Thyroid gland (tissue), 4 donors: ENCODE results near the gene DNAH12. TPM values are rescaled to one million over a fixed set of nuclear protein-coding genes. Genes with fewer than 3 reads are reported as not detected.

Source experiments
- DNase-seq, 2 donors: peaks; one replicate each; pipeline ENCODE4 v3.0.0-alpha.2; 2019
- H3K27ac ChIP-seq, 3 donors: fragments of 200-600 bp; sonication (generic); 1 replicate in 2 of 3; 2 replicates in 1 of 3; pipeline ENCODE4 v1.5.1; 2016 to 2019; ENCODE audit warnings: mild to moderate bottlenecking in 1 of 3, moderate library complexity in 1 of 3
- H3K27me3 ChIP-seq: fragments of 200-600 bp; sonication (generic); one replicate; pipeline ENCODE4 v1.5.1; 2019
- H3K36me3 ChIP-seq, 2 donors: fragments of 200-600 bp; sonication (generic); one replicate each; pipeline ENCODE4 v1.5.1; 2016 to 2019
- H3K4me1 ChIP-seq, 2 donors: fragments of 200-600 bp; sonication (generic); one replicate each; pipeline ENCODE4 v1.5.1; 2017 to 2019
- H3K4me3 ChIP-seq, 3 donors: fragments of 200-600 bp; sonication (generic); replicated peaks in 1 of 3; 1 replicate in 2 of 3; 2 replicates in 1 of 3; pipeline ENCODE4 v1.5.1; 2016; ENCODE audit warnings: mild to moderate bottlenecking in 1 of 3
- H3K9me3 ChIP-seq: fragments of 200-600 bp; sonication (generic); one replicate; pipeline ENCODE4 v1.5.1; 2017
- POLR2A ChIP-seq, 2 donors: fragments of 450-650 bp; IDR thresholded peaks; one replicate each; pipeline ENCODE4 v1.6.1; 2017; ENCODE audit warnings: antibody characterized with exemption in 2 of 2, mild to moderate bottlenecking in 2 of 2, moderate library complexity in 1 of 2
- WGBS, 2 donors: methylation state at CpG; one replicate each; pipeline ENCODE4 v1.1.5; 2017; 5-methylcytosine and 5-hydroxymethylcytosine counted together
- intact Hi-C: fragments of 100-400 bp; cut with DNase I; formaldehyde crosslinking; loops from one replicate; pipeline ENCODE4 v1.15.1; 2023
- total RNA-seq, 4 donors: library from RNA; depleted of rRNA; stranded (reverse); fragments of >200 nt; gene quantifications; one replicate each; pipeline ENCODE4 v1.2.3, GENCODE V29; 2016
- TF ChIP-seq, protein P1 (sequence below), 6 experiments: fragments of 200-600 bp in 3 of 6; fragments of 450-650 bp in 3 of 6; sonication (generic) in 3 of 6; IDR thresholded peaks; one replicate each; pipeline ENCODE4 v1.5.1; 2016 to 2019; ENCODE audit warnings: antibody characterized with exemption in 6 of 6, mild to moderate bottlenecking in 2 of 6, inconsistent platforms in 1 of 6, moderate library complexity in 1 of 6

The DNAH12 gene
- total RNA-seq, result under 1 TPM; 0.04 to 0.98 (median 0.19) TPM

- no peaks in the 10 kb centered on the region for H3K36me3 ChIP-seq
- H3K9me3 ChIP-seq, result no peaks in the 10 kb centered on the region
- intact Hi-C loops, result no loop called here
- 8 to 12% methylated on average over 20 of the region's 20 CpGs for WGBS, 2 donors
- DNase-seq, result peak; percentile 82 to 86
- no peaks in the 10 kb centered on the region for H3K27me3 ChIP-seq
- peaks cover 5 to 10% of the 10 kb centered on the region in 2 donors for H3K4me1 ChIP-seq
- peak within 1 kb of the TSS in 2 of 3 donors; percentile 36 to 37 for H3K27ac ChIP-seq
- no peak for TF ChIP-seq POLR2A (IDR thresholded peaks at IDR 0.05)
- TF ChIP-seq, protein P1, sequence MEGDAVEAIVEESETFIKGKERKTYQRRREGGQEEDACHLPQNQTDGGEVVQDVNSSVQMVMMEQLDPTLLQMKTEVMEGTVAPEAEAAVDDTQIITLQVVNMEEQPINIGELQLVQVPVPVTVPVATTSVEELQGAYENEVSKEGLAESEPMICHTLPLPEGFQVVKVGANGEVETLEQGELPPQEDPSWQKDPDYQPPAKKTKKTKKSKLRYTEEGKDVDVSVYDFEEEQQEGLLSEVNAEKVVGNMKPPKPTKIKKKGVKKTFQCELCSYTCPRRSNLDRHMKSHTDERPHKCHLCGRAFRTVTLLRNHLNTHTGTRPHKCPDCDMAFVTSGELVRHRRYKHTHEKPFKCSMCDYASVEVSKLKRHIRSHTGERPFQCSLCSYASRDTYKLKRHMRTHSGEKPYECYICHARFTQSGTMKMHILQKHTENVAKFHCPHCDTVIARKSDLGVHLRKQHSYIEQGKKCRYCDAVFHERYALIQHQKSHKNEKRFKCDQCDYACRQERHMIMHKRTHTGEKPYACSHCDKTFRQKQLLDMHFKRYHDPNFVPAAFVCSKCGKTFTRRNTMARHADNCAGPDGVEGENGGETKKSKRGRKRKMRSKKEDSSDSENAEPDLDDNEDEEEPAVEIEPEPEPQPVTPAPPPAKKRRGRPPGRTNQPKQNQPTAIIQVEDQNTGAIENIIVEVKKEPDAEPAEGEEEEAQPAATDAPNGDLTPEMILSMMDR (IDR thresholded peaks at IDR 0.05), result no peak
- peak within 1 kb of the TSS in 2 of 3 donors; percentile 14 to 28 for H3K4me3 ChIP-seq
These were observed at the start of gene DNAH12 for GRCh38 chr3:57544181-57545125. Gene DNAH12 (minus strand): TSS chr3:57544344. CDS start chr3:57542870, 1,474 bp downstream.

DNA sequence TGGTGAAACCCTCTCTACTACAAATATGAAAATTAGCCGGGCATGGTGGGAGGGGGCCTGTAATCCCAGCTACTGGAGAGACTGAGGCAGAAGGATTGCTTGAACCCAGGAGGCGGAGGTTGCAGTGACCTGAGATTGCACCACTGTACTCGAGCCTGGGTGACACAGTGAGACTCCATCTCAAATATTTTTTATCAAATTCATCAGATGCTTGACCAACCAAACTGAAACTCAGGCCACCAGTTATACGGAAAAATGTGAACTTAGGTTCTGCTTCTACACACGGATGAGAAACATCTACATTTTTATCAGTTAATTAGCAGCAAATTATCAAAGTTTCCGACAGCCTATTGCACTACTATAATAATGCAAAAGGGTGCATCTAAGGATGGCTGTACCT lies 48.2 kb upstream of the DNAH12 start:
- Histone ChIP-seq H3K4me1 (peaks cover 30 to 31% of the 10 kb centered on the region in 2 donors), H3K9me3 (no peaks in the 10 kb centered on the region), H3K27me3 (no peaks in the 10 kb centered on the region), H3K36me3 (no peaks in the 10 kb centered on the region), H3K4me3 (no peak overlapping the region), H3K27ac (no peak overlapping the region)
- 80% methylated on average over 6 of the region's 6 CpGs for WGBS, 2 donors
- intact Hi-C loops, result no loop called here
- no peak for DNase-seq
- TF ChIP-seq, protein P1 (IDR thresholded peaks at IDR 0.05), result no peak
- TF ChIP-seq POLR2A (IDR thresholded peaks at IDR 0.05), result no peak

GRCh38 chr3:57587905-57588304 lies 43.8 kb upstream of the DNAH12 start:
- intact Hi-C loops, result no loop called here
- H3K4me3 ChIP-seq, result no peak overlapping the region
- WGBS, 2 donors, result 88 to 91% methylated on average over 2 of the region's 2 CpGs
- no peaks in the 10 kb centered on the region for H3K9me3 ChIP-seq
- H3K27ac ChIP-seq, result no peak overlapping the region
- H3K27me3 ChIP-seq, result no peaks in the 10 kb centered on the region
- H3K36me3 ChIP-seq, result no peaks in the 10 kb centered on the region
- no peak for DNase-seq
- peaks cover 7 to 18% of the 10 kb centered on the region in 2 donors for H3K4me1 ChIP-seq
- TF ChIP-seq, protein P1 (IDR thresholded peaks at IDR 0.05), result no peak
- no peak for TF ChIP-seq POLR2A (IDR thresholded peaks at IDR 0.05)

DNA sequence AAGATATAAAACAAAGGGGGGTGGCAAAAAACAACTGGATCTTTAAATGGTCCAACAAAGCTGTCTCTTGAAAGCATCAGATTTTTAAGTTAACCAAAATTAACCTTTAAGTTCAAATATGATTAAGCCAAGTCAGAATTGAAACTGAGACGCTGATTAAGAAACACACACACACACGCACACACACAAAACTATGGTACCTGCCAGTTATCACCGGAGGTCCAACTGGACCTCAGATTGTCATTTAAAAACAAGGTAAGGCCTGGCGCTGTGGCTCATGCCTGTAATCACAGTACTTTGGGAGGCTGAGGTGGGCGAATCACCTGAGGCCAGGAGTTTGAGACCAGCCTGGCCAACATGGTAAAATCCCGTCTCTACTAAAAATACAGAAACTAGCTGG lies 42.6 kb upstream of the DNAH12 start:
- Histone ChIP-seq H3K27ac (no peak overlapping the region), H3K27me3 (no peaks in the 10 kb centered on the region), H3K4me1 (peaks cover 3 to 13% of the 10 kb centered on the region in 2 donors), H3K9me3 (no peaks in the 10 kb centered on the region), H3K36me3 (no peaks in the 10 kb centered on the region), H3K4me3 (no peak overlapping the region)
- intact Hi-C loops, result no loop called here
- TF ChIP-seq, protein P1 (IDR thresholded peaks at IDR 0.05), result no peak
- TF ChIP-seq POLR2A (IDR thresholded peaks at IDR 0.05), result no peak
- 85 to 86% methylated on average over 6 of the region's 6 CpGs for WGBS, 2 donors
- no peak for DNase-seq

DNA sequence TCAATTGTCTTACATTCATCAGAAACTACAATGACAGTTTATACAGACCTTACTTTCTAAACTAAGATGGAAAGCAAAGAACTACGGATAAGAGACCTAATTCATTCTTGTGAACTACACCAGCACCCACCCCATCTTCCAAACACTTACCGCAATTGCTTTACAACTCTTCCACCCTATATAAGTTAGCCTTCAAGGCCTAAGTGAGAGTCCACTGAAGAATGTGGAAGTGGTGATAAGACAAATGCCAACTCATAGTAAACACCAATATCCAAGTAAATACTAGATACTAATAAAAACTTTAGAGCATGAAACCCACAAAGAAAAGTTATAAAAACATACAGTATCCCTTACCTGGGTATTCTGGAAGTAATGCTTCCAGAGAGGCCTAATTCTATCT lies 39.4 kb upstream of the DNAH12 start:
- Histone ChIP-seq H3K9me3 (no peaks in the 10 kb centered on the region), H3K4me1 (peaks cover 3 to 13% of the 10 kb centered on the region in 2 donors), H3K4me3 (no peak overlapping the region), H3K27me3 (no peaks in the 10 kb centered on the region), H3K27ac (no peak overlapping the region), H3K36me3 (peaks cover 0 to 9% of the 10 kb centered on the region in 2 donors)
- intact Hi-C loops, result no loop called here
- no peak for TF ChIP-seq POLR2A (IDR thresholded peaks at IDR 0.05)
- TF ChIP-seq, protein P1 (IDR thresholded peaks at IDR 0.05), result no peak
- DNase-seq, result no peak
- WGBS, 2 donors, result 84 to 91% methylated on average over 2 of the region's 2 CpGs
